Thoracic aorta (tissue), 2 donors: ENCODE data around the gene TECPR2. TPM values are rescaled to one million over a fixed set of nuclear protein-coding genes. Genes with fewer than 3 reads are reported as not detected.
"Not testable (repeated sequence)": the region's sequence is repeated elsewhere in the genome, so short reads cannot be mapped to it uniquely, and the experiment has no call there.

ENCODE experiments used
- ATAC-seq: fragments of 150-250 bp; one replicate; pipeline ENCODE4 v1.8.0; 2017; ENCODE audit warnings: low read depth; ENCODE audit not compliant: insufficient number of reproducible peaks, low FRiP score
- DNase-seq: peaks from one replicate; pipeline ENCODE4 v3.0.0-alpha.2; 2020; ENCODE audit warnings: low spot score
- H3K27ac ChIP-seq, 2 donors: fragments of 200-600 bp; sonication (generic); 1 replicate in 1 of 2; 2 replicates in 1 of 2; pipeline ENCODE4 v1.5.1; 2016; ENCODE audit warnings: mild to moderate bottlenecking in 2 of 2, moderate library complexity in 2 of 2
- H3K27me3 ChIP-seq: fragments of 200-600 bp; sonication (generic); replicated peaks from 2 replicates; pipeline ENCODE4 v1.6.0; 2016; ENCODE audit warnings: mild to moderate bottlenecking; ENCODE audit not compliant: insufficient read depth
- H3K36me3 ChIP-seq: fragments of 200-600 bp; sonication (generic); one replicate; pipeline ENCODE4 v1.5.1; 2016
- H3K4me1 ChIP-seq, 2 donors: fragments of 200-600 bp; sonication (generic); 1 replicate in 1 of 2; 2 replicates in 1 of 2; pipeline versions ENCODE4 v1.5.1 to v1.6.0; 2016; ENCODE audit warnings: low read depth in 2 of 2, mild to moderate bottlenecking in 1 of 2; ENCODE audit not compliant: control insufficient read depth in 1 of 2
- H3K4me3 ChIP-seq: fragments of 200-600 bp; sonication (generic); 2 replicates; pipeline ENCODE4 v1.5.1; 2016; ENCODE audit warnings: mild to moderate bottlenecking
- H3K9me3 ChIP-seq: fragments of 200-600 bp; sonication (generic); 2 replicates; pipeline ENCODE4 v1.5.1; 2016
- CTCF ChIP-seq: fragments of 200-600 bp; sonication (generic); IDR thresholded peaks from one replicate; pipeline ENCODE4 v1.5.1; 2019; ENCODE audit warnings: antibody characterized with exemption
- total RNA-seq, 2 donors: library from RNA; depleted of rRNA; stranded (reverse); fragments of >200 nt; gene quantifications; one replicate each; pipeline versions ENCODE4 v1.1.0 to v1.2.3, GENCODE V29; 2016

The TECPR2 gene
- total RNA-seq, 2 donors from 2014 or later: 36.5 to 41.3 TPM

GRCh38 chr14:102325791-102326345 lies 36.9 kb upstream of the TECPR2 start:
- no peak overlapping the region for H3K4me3 ChIP-seq
- ATAC-seq (no peak), DNase-seq (no peak)

GRCh38 chr14:102326583-102326982 lies 36.2 kb upstream of the TECPR2 start:
- H3K36me3 ChIP-seq: no peaks in the 10 kb centered on the region
- no peak for DNase-seq
- no peak for TF ChIP-seq CTCF

More at GRCh38 chr14:102325791-102326345, 36.9 kb upstream of the TECPR2 start:
- no peak for TF ChIP-seq CTCF
- H3K27me3 ChIP-seq: no peaks in the 10 kb centered on the region
- no peaks in the 10 kb centered on the region for H3K9me3 ChIP-seq
- no peak overlapping the region for H3K27ac ChIP-seq
- no peaks in the 10 kb centered on the region for H3K36me3 ChIP-seq
- H3K4me1 ChIP-seq: peaks cover 0 to 9% of the 10 kb centered on the region in 2 donors

DNA sequence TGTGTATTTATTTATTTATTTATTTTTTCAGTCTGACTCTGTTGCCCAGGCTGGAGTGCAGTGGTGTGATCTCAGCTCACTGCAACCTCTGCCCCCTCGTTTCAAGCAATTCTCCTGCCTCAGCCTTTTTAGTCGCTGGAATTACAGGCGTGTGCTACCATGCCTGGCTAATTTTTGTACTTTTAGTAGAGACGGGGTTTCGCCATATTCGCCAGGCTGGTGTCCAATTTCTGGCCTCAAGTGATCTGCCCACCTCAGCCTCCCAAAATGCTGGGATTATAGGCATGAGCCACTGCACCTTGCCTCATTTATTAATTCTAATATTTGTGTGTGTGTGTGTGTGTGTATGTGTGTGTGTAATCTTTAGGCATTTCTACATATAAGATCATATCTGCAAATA lies 33.4 kb upstream of the TECPR2 start:
- not testable (repeated sequence) for ATAC-seq, H3K27ac ChIP-seq, H3K9me3 ChIP-seq, H3K27me3 ChIP-seq, H3K4me3 ChIP-seq, H3K4me1 ChIP-seq, DNase-seq, H3K36me3 ChIP-seq

More at GRCh38 chr14:102326583-102326982, 36.2 kb upstream of the TECPR2 start:
- H3K4me1 ChIP-seq: peaks cover 0 to 6% of the 10 kb centered on the region in 2 donors
- H3K4me3 ChIP-seq: no peak overlapping the region
- no peaks in the 10 kb centered on the region for H3K9me3 ChIP-seq
- H3K27me3 ChIP-seq: no peaks in the 10 kb centered on the region
- no peak overlapping the region for H3K27ac ChIP-seq
- no peak for ATAC-seq

DNA sequence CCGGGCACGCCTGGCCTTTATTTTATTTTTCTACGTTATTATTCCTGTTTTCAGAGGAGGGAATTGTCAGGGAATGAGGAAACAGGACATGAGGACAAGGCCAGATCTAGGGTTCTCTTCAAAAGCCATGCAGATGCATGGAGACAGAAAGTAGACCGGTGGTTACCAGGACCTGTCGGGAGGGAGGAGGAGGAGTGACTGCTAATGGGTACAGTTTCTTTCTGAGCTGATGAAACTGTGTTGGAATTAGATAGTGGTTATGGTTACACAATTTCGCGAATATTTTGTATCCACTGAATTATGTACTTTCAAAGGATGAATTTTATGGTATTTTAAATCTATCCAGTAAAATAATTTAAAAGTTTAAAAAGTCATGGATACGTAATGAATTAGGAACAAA lies 31.9 kb upstream of the TECPR2 start:
- no peak overlapping the region for H3K27ac ChIP-seq
- TF ChIP-seq CTCF: no peak
- no peak for ATAC-seq
- H3K27me3 ChIP-seq: no peaks in the 10 kb centered on the region
- no peaks in the 10 kb centered on the region for H3K4me1 ChIP-seq
- H3K9me3 ChIP-seq: no peaks in the 10 kb centered on the region
- no peak overlapping the region for H3K4me3 ChIP-seq
- peaks cover 8% of the 10 kb centered on the region for H3K36me3 ChIP-seq
- DNase-seq: no peak

DNA sequence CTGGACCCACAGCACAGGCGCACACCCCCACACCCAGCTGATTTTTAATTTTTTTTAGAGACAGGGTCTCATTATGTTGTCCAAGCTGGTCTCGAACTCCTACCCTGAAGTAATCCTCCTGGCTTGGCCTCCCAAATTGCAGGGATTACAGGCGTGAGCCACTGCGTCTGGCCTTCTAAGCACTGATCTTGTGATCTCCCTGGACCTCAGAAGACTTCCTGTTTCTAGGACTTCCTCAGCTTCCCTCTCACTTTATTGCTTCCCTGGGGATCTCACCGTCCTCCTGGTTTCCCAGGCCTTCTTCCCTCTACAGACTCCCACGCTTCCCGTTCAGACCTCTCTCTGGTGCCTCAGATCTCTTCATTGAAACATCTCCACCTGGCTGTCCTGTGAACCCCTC lies 29.4 kb upstream of the TECPR2 start:
- no peaks in the 10 kb centered on the region for H3K27me3 ChIP-seq
- no peaks in the 10 kb centered on the region for H3K9me3 ChIP-seq
- no peak for DNase-seq
- H3K27ac ChIP-seq: no peak overlapping the region
- peaks cover 18% of the 10 kb centered on the region for H3K36me3 ChIP-seq
- no peak overlapping the region for H3K4me3 ChIP-seq
- H3K4me1 ChIP-seq: no peaks in the 10 kb centered on the region
- no peak for ATAC-seq
- no peak for TF ChIP-seq CTCF
